NCI-H82 (cell line): ENCODE measurements around the gene PCDH12.

Source experiments
- DNase-seq: peaks from one replicate; lab custom pipeline; 2025; lab: John Stamatoyannopoulos, UW

Gene PCDH12

DNA sequence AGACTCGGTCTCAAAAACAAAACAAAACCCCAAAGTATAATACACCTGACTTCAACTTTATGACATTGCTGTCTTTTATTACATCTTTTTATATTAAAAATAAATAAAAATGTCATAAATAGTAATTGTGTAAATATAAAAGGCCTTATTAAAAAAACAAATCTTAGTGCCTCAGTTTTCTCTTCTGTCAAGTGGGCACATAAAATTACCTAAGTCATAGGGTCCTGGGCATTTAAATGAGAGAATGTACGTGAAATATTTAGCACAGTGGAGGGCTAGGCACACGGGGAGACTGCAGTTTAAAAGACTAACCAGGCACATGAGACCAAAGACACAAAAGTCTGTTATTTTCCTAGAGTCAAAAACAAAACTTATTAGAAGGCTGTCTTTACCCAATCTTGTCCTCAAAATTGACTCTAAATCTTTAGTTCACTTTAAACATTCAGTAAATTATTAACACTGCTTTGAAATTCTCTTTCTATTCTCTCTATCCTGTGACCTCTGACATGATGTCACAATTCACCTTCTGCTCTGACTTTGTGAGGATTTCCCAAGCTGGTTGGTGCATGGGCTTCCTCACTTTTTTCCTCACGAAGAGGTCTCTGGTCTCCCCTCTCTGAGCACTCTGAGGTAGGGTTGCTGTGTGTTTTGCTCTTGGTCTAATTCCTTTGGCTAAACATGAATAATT lies 8.4 kb upstream of the PCDH12 start:
- DNase-seq = no peak

DNA sequence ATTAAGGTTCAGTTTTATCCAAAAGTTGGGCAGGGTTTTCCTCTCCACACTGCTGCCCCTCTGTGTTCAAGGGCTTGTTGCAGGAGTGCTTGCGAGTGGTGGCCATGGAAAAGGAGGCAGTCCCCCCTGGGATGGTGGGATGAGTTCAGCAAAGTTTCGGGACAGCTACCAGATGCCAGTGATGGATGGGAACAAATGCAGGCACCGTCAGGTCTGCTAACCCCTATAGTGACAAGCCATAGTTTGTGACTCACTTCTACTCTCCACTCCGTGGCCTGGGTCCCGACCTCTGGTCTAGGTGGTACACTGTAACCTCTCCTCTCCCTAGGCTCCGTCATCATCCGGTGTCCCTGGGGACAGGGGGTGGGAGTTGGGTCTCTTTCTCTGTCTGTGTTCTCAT lies 7.1 kb upstream of the PCDH12 start:
- DNase-seq = no peak

DNA sequence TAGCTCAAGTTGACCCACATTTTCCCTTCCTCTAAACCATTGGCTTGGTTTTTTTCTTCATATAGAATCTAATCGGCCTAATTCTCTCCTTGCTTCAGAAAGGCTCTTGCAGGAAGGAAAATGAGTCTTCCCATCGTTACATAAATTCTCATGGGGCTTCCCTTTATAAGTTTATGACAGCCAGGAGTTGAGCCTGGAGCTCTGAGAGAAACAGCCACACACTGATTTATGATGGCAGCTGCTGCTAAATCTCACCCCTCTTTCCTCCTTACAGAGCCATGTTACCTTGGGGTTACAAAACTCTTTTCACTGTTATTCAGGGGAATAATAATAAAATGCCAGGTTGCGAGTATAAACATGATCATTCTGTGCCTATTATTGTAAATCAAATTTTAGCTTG lies 5.7 kb upstream of the PCDH12 start:
- DNase-seq = no peak

DNA sequence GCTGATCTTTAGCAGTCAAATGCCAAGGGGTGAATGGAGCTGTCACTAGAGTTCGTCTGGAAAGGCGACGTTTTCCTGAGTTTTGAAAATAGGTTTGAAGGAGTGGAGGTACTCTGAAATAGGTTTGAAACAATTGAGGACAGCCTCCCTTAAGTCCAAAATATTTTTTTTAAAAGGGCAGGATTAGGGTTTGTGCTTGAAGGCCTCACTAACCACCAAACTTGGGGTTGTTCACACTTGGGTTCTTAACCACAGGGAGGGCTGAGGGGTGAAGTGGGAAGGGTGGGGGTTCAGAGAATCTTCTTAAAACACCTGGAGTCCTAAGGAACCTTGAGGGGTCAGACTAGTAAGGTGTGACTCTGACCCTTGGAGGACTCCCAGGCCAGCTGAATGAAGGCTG lies 3.5 kb upstream of the PCDH12 start:
- DNase-seq = no peak

DNA sequence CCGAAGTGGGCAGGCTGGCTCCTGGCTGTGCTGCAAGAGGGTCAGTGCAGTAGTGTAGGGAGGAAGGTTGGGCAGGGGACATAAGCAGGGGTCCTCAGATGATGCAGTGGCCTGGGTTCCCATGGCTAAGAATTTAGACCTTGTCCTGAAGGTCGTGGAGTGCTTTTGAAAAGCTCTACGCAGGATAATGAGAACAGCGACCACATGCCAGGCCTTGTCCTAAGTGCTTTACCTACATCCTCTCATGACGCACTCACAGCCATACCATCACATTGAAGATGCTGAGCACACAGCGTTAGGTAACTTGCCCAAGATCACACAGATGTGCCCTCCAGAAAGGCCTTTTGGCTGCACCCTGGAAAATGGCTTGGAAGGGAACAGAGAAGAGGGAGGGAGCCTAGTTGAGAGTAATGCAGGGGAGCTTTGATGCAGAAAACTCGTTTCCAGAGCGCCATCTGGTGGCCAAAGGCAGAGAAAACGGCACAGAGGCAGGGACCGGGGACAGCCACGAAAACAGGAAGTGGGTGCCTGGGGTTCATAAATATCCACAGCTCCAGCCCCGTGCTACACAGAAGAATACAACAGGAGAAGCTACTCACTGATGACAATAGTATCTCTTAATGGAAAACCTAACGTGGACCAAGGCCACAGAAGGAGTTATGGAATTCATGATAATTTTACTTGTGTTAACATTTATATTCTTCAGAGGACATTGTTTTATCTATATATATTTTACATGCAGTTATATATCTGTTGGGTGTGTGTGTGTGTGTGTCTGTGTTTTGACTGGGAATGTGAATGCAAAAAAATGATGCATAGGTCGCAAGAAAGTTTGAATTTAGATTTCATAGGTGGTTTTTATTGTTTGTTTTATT lies 2.7 kb upstream of the PCDH12 start:
- DNase-seq = peak; percentile 86

DNA sequence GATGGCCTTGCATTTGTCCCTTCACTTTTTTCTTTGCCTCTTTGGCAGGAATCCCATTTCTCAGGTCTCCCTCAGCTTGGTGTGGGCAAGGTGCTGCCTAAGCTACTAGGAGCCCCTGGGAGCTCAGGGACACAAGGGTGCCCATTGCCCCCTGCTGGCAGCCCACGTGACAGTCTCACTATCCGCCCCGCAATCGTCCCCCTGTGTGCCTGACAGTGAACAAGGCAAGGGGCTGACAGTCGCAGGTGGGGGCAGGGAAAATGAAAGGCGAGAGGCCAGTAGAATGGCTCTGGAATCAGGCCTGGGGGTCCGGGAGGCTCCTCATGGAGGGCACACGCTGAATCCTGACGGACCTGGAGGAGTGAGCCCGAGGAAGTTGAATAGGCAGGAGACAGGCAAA lies 2.0 kb upstream of the PCDH12 start:
- peak; percentile 29 for DNase-seq

DNA sequence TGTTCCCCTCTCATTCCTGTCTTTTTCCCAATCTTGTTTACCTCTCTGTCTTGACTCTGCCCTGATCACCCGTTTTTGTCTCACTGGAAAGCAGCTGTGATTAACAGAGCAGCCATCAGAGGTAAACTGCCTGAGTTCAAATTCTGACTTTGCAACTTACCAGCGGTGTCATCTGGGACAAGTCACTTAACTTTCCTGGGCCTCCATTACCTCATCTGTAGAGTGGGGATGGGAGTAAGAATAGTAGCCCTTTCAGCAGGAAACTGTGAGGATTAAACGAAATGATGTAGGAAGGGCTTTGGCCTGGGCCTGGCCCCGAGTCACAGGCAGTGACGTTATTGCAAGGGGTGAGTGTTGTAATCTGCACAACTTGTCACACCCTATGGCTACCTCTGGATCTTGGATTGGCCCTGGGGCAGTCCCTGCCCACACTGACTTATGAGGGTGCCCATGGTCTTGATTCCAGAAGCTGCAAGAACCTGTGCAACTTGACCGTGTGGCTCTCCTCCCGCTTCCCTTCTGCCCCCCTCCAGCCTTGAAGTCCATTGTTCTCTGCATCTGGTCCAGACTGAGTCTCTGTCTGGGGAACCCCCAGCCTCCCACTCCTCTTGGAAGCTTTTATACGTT lies 657 bp upstream of the PCDH12 start:
- DNase-seq = no peak

DNA sequence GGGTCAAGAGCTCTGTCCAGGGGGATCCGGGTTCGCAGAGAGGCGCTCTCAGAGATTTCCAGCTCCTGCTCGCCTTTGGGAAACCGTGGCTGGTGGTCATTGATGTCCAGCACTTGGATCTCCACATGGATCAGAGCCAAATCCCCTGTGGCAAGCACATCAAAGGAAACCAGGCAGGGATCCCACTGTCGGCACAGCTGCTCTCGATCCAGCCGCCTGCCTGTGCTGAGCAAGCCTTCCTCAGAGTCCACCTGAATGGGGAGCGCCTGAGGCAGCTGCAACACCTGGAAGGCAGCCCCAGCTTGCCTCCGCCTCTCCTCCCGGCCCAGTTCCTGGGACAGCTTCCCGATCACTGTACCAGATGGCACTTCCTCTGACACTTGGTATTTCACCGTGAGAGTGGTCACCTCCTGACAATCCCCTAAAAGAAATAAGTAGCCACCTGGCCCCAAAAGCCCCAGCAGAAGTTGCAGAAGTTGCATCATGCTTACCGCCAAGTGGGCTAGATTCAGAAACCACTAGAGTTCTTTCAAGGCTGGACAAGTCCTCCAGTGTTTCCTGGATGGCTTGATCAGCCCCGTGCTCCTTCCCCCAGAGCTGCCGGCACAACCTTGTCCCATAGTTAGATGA lies 520 bp downstream of the PCDH12 start:
- no peak for DNase-seq

DNA sequence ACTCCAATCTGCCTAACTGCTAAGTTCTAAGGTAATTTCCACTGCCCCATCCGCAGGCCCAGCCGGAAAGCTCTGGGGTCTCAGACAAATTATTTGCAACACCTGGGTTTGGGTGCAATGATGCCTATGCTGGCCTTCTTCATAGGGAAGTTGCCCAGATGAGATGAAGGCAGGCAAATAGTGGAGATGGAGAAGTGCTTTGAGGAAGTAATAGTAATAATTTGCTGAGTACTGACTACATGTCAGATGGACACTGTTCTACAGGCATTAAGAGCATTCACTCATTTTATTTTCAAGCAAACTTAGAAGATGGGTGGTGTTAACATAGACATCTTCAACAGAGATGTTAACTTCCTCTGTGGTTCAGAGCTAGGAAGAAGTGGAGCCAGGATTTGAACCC lies 3.8 kb downstream of the PCDH12 start:
- no peak for DNase-seq

DNA sequence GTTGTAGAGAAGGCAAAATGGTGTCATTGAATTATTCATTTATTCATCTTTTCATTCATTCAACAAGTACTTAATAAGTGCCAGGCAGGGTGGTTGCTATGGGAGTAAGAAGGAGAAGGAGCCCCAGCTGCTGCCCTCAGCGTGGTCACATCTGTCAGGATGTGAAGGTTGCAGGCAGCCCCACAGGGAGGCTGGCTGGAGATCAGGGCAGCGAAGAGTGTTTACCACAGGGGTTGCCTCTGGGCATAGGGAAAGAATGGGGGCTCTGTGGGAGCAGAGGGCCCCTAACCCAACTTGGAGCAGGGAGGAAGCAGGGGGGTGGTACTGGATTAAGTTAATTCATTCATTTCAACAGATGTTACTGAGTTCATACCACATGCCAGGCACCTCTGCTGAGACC lies 6.0 kb downstream of the PCDH12 start:
- no peak for DNase-seq

DNA sequence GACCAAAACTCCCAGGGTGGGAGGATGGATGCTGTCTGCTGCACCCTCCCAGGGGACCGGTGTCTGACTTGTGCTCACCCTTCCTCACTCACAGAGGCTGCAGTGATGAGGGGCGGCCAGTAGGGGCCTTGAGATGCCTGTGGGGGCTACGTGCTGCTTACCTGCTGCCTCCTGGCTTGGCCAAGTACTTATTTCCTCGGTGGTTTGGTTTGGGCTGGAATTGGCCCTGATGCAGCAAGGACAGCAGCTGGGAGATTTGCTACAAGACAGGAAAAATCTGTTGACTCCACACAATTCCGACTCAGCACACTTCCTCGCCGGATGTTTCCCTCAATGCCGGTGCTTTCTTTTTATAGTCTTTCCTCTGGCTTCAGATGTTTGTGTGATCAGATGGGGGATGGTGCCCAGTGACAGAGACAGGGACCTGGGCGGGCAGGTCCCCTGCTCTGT lies 6.6 kb downstream of the PCDH12 start:
- peak; percentile 67 for DNase-seq

DNA sequence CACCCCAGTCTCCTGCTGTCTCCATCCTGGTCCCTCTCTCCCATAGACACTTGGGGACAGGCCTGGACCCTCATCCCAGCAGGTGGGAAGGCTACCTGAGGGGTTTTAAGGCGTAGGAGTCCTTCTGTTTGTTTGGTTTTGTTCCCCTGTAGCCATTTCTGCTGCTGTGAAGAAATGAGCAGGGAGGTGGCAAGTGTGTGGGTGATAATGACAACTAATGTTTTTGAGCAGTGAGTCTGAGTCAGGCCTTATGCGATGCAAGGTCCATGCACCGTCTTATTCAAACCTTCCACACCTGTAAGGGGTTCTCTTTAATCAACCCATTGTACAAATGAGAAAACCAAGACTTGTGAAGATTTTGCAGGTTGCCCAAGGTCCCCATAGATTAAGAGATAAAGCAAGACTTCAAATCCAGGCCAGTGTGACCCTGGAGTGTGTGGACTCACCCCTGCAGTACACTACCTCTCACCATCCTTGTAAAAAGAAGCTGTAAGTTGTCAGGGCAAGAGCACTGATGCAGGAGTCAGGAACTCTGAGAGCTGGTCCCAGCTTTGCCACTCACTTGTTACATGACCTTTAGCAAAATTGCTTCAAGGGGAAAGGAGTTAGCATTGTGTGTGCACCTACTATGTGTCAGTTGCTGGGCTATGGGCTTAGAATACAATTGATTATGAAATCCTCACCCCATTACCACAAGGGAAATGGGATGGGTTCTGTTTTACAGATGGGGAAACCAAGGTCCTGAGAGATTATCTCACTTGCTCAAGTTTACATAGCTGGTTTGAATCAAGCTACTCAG lies 7.6 kb downstream of the PCDH12 start:
- DNase-seq = no peak

DNA sequence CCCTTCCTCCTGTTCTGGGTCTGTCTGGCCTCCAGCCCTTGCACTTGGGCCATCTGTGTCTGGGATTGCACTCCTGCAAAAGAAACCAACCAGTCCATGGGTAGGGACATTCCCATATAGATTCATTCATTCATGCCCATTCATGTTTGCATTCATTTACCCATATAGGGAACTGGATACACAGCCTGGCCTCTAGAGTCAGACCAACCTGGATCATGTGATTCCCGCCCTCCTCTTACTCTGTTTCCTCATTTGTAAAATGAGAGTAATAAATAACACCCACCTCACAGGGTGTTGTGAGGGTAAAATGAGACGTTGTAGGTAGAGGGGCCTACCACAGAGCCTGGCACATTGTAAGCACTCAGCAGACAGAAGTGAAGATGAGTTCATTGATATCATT lies 8.5 kb downstream of the PCDH12 start:
- no peak for DNase-seq

DNA sequence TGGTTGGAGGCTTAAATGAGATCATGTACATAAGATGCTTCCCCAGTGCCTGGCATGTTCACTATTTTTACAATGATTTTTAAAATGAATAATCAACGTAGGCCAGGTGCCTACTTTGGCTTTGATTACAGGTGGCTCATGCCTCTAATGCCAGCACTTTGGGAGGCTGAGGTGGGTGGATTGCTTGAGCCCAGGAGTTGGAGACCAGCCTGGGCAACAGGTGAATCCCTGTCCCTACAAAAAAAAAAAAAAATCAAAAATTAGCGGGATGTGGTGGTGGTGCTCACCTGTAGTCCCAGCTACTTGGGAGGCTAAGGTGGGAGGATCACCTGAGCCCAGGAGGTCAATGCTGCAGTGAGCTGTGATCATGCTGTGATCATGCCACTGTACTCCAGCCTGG lies 9.2 kb downstream of the PCDH12 start:
- DNase-seq = no peak

DNA sequence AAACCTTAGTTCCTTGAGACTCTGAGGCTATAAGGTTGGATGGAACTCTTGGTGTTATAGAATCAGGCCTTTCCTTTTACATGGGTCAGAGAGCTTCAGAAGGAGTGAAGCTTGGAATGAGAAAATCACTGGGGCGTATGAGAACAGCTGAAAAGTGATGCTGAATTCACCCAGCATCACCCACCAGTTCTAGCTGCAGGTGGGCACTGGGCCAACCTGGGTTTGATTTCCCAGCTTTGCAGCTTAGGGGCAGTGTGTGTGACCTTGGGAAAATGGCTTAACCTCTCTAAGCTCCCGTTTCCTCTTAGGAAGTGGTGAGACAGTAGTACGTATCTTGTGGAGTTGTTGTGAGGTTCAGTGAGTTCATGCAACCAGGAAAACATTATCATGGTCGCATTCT lies 10.7 kb downstream of the PCDH12 start:
- peak; percentile 8 for DNase-seq

DNA sequence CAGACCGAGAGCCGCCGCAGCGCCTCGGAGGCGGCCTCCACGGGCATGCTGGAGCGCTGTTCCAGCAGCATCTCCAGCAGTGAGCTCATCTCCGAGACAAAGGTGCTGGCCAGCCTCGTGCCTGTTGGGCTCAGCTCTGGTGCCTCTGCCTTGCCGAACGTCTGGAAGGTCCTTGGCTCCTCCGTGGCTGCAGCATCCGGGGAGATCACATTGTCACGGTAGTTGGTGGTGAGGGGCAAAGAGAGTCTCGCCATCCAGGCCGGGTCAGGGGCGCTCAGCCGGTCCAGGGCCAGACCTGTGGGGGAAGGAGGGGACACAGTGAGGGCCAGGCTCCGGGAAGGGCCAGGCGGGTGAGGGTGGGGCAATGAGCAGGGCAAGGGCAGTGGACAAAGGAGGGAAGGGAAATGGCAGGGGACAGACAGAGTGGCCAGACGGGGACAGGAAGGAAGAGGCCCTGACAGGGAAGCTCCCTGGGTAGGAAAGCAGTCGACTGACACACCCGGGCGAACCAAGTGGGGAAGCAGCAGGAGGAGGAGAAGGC lies 12.4 kb downstream of the PCDH12 start:
- no peak for DNase-seq

DNA sequence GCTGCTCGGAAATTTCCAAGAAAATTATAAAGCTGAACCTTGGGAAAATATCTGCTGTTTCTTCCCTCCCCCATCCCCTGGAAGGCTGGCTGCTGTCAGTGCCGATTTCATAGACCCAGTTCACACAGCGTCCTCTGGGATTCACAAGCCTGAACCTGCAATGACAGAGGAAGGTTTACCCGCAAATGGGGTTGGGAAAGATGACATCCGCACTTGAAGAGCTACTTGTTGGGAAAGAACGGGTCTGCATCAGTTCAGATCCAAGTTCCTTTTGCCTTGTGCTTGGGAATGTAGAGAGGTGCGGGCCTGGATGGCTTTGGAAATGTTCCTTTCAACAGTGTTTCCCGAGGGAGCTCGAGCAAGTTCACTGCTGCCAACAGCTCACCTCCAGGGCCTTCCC lies 13.9 kb downstream of the PCDH12 start:
- DNase-seq = no peak

DNA sequence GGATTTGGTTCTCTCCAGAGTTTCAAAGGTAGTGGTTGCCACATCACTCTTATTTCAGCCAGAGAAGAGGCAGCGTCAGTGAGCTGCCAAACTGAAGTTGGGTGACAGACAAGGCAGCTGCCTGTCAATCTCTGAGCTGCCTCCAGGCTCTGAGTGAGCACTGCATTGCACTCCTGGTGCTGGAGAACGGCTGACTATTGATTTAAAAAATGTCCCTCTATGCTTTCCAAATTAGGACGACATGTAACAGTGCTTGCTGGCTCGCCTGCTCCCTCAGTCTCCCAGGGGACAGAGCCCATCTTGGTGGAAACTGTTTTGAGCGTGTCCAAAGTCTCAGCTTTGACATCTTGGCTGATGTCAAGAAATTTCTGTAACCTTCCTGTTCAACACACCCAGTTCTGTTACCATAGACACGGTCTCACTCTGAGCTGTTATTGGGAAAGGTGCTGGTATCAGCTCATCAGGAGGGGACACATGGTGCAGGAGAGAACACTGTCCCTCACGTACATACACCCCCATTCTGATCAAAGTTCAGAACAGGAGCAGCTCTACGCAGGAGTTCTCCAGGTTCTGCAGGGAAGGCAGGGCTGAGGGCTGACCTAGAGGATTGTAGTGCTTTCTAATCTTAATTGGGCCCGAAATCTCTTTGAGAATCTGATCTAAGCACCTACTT lies 15.7 kb downstream of the PCDH12 start:
- no peak for DNase-seq

DNA sequence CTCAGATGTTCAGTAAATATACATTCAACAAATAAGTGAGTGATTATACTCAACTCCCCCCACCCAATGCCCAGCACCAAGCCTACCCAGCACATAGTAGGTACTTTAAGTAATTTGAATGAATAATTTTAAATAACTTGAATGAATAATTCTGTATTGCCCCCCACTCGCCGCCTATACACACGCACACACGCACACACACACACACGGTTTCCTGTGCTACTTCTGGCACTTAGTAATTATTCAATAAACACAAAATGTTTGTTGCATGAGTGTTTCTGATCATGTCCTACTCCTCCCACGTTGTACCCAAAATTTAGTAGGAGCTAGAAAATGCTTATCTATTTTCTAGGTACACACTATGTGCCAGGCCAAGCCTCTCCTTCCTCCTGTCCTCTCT lies 16.2 kb downstream of the PCDH12 start:
- no peak for DNase-seq

DNA sequence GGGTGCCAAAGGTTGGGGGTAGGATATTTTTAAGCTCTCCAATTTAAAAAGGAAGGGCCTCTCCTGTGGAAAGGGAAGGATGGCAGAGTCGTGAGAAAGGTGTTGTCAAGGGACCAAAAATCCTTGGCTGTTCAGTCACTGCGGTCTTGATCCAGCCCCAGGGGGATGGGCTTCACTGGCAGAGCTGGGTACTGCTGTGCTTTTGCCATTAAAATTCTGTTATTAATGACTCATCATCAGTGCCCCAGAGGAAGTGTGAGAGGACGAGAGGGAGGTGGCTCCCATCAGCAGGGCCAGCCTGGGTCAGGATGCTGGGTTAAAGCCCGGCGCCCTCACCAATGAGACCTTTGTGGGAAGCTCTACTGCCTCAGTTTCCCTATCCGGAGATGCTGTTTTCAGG lies 16.7 kb downstream of the PCDH12 start:
- no peak for DNase-seq

DNA sequence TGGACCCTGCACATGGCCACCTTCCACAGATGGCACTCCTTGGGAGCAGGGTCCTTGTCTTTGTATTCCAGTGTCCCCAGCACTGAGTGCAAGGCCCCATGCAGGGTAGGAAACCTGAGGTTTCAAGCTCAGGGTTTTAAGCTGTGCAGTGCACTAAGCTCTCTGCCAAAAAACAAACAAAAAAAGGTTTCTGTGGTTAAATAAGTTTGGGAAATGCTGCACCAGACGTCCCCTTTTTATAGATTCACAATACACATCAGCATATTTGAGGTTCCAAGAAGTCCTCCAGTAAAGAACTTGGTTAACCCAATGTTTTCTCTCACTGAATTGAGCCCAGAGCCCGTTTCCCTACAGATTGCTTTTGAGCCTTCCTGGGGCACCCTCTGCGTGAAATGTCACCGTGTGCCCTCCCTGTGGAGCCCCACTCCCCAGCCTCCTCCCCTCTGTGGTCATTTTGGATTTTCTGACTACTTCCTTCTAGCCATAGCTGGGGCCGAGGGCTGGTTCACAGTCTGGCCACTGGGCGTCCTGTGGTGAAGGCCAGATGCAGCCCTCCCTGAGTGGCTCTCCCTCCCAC lies 17.2 kb downstream of the PCDH12 start:
- DNase-seq = no peak
